IPS-18a (cell line): ENCODE measurements around the gene PRKCZ.

ENCODE experiments used
- H3K27ac ChIP-seq: one replicate; pipeline ENCODE4 v1.5.1; 2013; ENCODE audit warnings: low read length
- H3K27me3 ChIP-seq: one replicate; pipeline ENCODE4 v1.6.1; 2013; ENCODE audit warnings: mild to moderate bottlenecking, low read length; ENCODE audit not compliant: control insufficient read depth, insufficient read depth
- H3K36me3 ChIP-seq: one replicate; pipeline ENCODE4 v1.6.1; 2013; ENCODE audit warnings: low read depth, low read length; ENCODE audit not compliant: control insufficient read depth
- H3K4me1 ChIP-seq: one replicate; pipeline ENCODE4 v1.6.1; 2013; ENCODE audit warnings: low read depth, low read length; ENCODE audit not compliant: control insufficient read depth
- H3K4me3 ChIP-seq: one replicate; pipeline ENCODE4 v1.5.1; 2013; ENCODE audit warnings: low read length
- H3K9ac ChIP-seq: one replicate; pipeline ENCODE4 v1.6.1; 2013; ENCODE audit warnings: mild to moderate bottlenecking, low read length, moderate library complexity
- H3K9me3 ChIP-seq: one replicate; pipeline ENCODE4 v1.6.1; 2013; ENCODE audit warnings: low read depth, low read length; ENCODE audit not compliant: control insufficient read depth

The PRKCZ gene

DNA sequence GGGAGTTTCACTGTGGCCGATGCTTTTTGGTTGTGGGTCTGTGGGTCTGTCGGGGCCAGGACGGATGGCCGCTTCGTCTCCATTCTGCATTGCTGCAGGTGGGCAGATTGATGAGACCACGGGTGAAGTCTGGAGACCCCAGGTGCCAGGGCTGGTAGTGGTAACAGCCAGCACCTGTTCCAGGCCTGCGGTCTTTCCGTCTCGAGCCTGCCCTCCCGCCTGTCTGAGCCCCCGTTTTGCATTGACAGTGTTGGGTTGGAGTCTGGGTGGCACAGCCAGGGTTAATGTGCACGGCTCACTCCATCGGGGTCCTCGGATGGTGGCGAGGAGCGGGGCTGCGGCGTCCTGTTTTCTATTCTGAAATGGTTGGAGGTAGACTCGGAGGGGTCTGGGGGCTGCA, 24.2 kb downstream of the PRKCZ start:
- Histone ChIP-seq H3K27ac (no peak overlapping the region), H3K9ac (no peak overlapping the region), H3K9me3 (no peaks in the 10 kb centered on the region), H3K27me3 (no peaks in the 10 kb centered on the region), H3K4me1 (no peaks in the 10 kb centered on the region), H3K36me3 (no peaks in the 10 kb centered on the region), H3K4me3 (no peak overlapping the region)

- Histone ChIP-seq H3K27me3 (no peaks in the 10 kb centered on the region), H3K4me3 (no peak overlapping the region), H3K4me1 (no peaks in the 10 kb centered on the region), H3K36me3 (no peaks in the 10 kb centered on the region), H3K9me3 (no peaks in the 10 kb centered on the region), H3K27ac (no peak overlapping the region), H3K9ac (no peak overlapping the region)
Observed at GRCh38 chr1:2074944-2075740, 24.9 kb downstream of the PRKCZ start.

- H3K9ac ChIP-seq, result no peak overlapping the region
- no peaks in the 10 kb centered on the region for H3K9me3 ChIP-seq
- no peaks in the 10 kb centered on the region for H3K36me3 ChIP-seq
- no peak overlapping the region for H3K27ac ChIP-seq
- H3K4me3 ChIP-seq, result no peak overlapping the region
- H3K4me1 ChIP-seq, result no peaks in the 10 kb centered on the region
- H3K27me3 ChIP-seq, result no peaks in the 10 kb centered on the region
Observed at GRCh38 chr1:2076826-2077225, 26.6 kb downstream of the PRKCZ start.

GRCh38 chr1:2078170-2078569, 28.0 kb downstream of the PRKCZ start:
- H3K27me3 ChIP-seq, result no peaks in the 10 kb centered on the region
- H3K9ac ChIP-seq, result no peak overlapping the region
- no peak overlapping the region for H3K27ac ChIP-seq
- H3K4me1 ChIP-seq, result no peaks in the 10 kb centered on the region
- no peak overlapping the region for H3K4me3 ChIP-seq
- no peaks in the 10 kb centered on the region for H3K36me3 ChIP-seq
- H3K9me3 ChIP-seq, result no peaks in the 10 kb centered on the region

DNA sequence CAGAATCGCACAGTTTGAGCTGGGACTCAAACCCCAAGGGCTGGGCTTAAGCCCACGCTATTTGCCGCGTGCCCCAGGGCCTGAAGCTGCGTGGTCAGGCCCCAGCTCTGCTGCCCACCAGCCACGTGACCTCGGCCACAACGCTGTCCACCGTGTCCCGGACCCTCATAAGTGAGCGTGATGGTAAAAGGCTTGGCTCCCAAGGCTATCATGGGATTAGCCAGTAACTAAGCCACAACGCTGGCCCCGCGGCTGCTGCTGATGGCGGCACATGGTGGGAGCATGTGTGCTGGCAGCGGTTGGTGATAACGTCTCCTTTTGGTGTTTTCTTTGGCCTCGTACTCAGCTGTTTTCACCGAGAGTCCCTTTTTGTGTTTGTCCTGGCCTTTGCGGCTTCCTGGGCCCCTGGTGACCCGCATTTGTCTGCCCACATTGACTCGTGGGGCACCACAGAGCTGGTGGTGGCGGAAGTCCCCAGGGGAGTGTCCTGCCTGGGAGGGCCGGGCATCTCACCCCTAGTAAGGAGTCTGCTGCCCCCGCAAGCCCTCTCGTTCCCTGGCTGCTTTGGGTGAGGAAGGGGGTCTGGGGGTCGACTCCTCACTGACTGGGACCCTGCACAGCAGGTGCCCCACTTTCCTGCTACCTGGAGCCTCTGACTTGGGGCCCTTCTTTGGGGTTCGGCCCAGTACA, 29.3 kb downstream of the PRKCZ start:
- Histone ChIP-seq H3K9ac (no peak overlapping the region), H3K9me3 (no peaks in the 10 kb centered on the region), H3K27ac (no peak overlapping the region), H3K4me1 (no peaks in the 10 kb centered on the region), H3K4me3 (no peak overlapping the region), H3K27me3 (no peaks in the 10 kb centered on the region), H3K36me3 (no peaks in the 10 kb centered on the region)

GRCh38 chr1:2080140-2080539, 29.9 kb downstream of the PRKCZ start:
- H3K4me3 ChIP-seq, result no peak overlapping the region
- no peak overlapping the region for H3K27ac ChIP-seq
- no peaks in the 10 kb centered on the region for H3K27me3 ChIP-seq
- no peak overlapping the region for H3K9ac ChIP-seq
- H3K9me3 ChIP-seq, result no peaks in the 10 kb centered on the region
- H3K36me3 ChIP-seq, result no peaks in the 10 kb centered on the region
- no peaks in the 10 kb centered on the region for H3K4me1 ChIP-seq

GRCh38 chr1:2080884-2081283, 30.7 kb downstream of the PRKCZ start:
- no peaks in the 10 kb centered on the region for H3K4me1 ChIP-seq
- H3K36me3 ChIP-seq, result no peaks in the 10 kb centered on the region

GRCh38 chr1:2081326-2081885, 31.2 kb downstream of the PRKCZ start:
- Histone ChIP-seq H3K27me3 (no peaks in the 10 kb centered on the region), H3K4me1 (no peaks in the 10 kb centered on the region), H3K4me3 (no peak overlapping the region)

More at GRCh38 chr1:2080884-2081283, 30.7 kb downstream of the PRKCZ start:
- H3K4me3 ChIP-seq, result no peak overlapping the region
- no peak overlapping the region for H3K27ac ChIP-seq
- H3K27me3 ChIP-seq, result no peaks in the 10 kb centered on the region
- no peaks in the 10 kb centered on the region for H3K9me3 ChIP-seq
- H3K9ac ChIP-seq, result no peak overlapping the region

DNA sequence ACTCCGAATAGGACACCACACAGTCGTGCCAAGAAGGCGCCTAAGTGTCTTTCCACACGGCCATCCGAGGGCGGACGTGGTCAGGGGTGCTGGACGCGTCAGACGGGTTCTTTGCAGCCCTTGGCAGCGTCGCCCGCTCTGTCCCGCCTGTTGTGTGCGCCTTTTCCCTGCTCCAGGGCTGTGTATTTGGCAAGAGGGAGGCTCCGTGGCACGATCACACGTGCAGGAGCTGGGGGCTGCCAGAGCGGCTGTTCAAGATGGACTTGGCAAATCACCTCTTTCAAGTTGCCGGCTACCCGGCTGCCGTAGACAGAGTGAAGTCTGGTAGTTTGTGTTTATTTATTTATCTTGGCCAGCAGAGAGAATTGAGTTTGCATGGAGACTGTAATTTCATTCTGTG, 31.9 kb downstream of the PRKCZ start:
- Histone ChIP-seq H3K9ac (no peak overlapping the region), H3K27me3 (no peaks in the 10 kb centered on the region), H3K27ac (no peak overlapping the region), H3K4me1 (no peaks in the 10 kb centered on the region), H3K4me3 (no peak overlapping the region), H3K9me3 (no peaks in the 10 kb centered on the region), H3K36me3 (no peaks in the 10 kb centered on the region)

More at GRCh38 chr1:2081326-2081885, 31.2 kb downstream of the PRKCZ start:
- H3K9ac ChIP-seq, result no peak overlapping the region
- no peaks in the 10 kb centered on the region for H3K36me3 ChIP-seq
- no peak overlapping the region for H3K27ac ChIP-seq
- H3K9me3 ChIP-seq, result no peaks in the 10 kb centered on the region

- no peaks in the 10 kb centered on the region for H3K36me3 ChIP-seq
- H3K27ac ChIP-seq, result no peak overlapping the region
- H3K9me3 ChIP-seq, result no peaks in the 10 kb centered on the region
- no peak overlapping the region for H3K4me3 ChIP-seq
- H3K9ac ChIP-seq, result no peak overlapping the region
- H3K27me3 ChIP-seq, result no peaks in the 10 kb centered on the region
- H3K4me1 ChIP-seq, result no peaks in the 10 kb centered on the region
Observed at GRCh38 chr1:2083666-2084065, 33.5 kb downstream of the PRKCZ start.

DNA sequence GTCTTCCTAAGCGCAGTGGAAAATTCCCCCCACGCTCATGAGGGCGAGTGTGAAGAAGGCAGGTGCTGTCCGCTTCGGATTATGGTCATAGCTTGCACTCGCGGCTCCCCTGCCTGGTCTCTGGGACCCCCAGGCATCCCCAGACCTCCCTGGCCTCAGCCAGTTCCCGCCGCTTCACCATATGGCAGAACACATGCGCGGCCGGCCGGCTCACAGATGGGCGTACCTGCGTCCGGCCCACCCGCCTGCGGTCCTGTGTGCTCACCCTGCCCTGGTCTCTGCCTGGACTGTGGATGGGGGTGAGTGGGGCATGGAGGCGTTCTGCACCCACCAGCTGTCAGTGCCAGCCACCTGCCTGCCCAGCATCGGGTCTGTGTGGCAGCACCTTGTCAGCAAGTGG, 34.1 kb downstream of the PRKCZ start:
- Histone ChIP-seq H3K27me3 (no peaks in the 10 kb centered on the region), H3K27ac (no peak overlapping the region), H3K4me3 (no peak overlapping the region), H3K9me3 (no peaks in the 10 kb centered on the region), H3K36me3 (no peaks in the 10 kb centered on the region), H3K9ac (no peak overlapping the region), H3K4me1 (no peaks in the 10 kb centered on the region)
